Mesendoderm (in vitro differentiated cells): ENCODE data around the gene SMARCD2.

Experiments
- DNase-seq: peaks from one replicate; pipeline ENCODE4 v3.0.0; 2013
- H2AK5ac ChIP-seq: 2 replicates; pipeline ENCODE4 v1.6.1; 2013; ENCODE audit warnings: low read length, inconsistent platforms
- H2BK120ac ChIP-seq: 2 replicates; pipeline ENCODE4 v1.6.1; 2013; ENCODE audit warnings: low read depth, mild to moderate bottlenecking, low read length, moderate library complexity, mixed read lengths
- H2BK15ac ChIP-seq: replicated peaks from 2 replicates; pipeline ENCODE4 v1.6.1; 2013; ENCODE audit warnings: low read depth, mild to moderate bottlenecking, moderate library complexity
- H2BK5ac ChIP-seq: 2 replicates; pipeline ENCODE4 v1.6.1; 2013; ENCODE audit warnings: low read length, inconsistent platforms
- H3K18ac ChIP-seq: 2 replicates; pipeline ENCODE4 v1.6.1; 2013; ENCODE audit warnings: mild to moderate bottlenecking, low read length, mixed read lengths
- H3K23ac ChIP-seq: one replicate; pipeline ENCODE4 v1.6.1; 2013; ENCODE audit warnings: low read length
- H3K27ac ChIP-seq: 2 replicates; pipeline ENCODE4 v1.5.1; 2013; ENCODE audit warnings: low read depth, mild to moderate bottlenecking, inconsistent platforms, low read length, moderate library complexity
- H3K27me3 ChIP-seq: 2 replicates; pipeline ENCODE4 v1.6.1; 2013; ENCODE audit warnings: low read length, control low read depth, mild to moderate bottlenecking, inconsistent platforms; ENCODE audit not compliant: insufficient read depth, poor library complexity
- H3K36me3 ChIP-seq: 2 replicates; pipeline ENCODE4 v1.6.1; 2013; ENCODE audit warnings: low read length, inconsistent platforms; ENCODE audit not compliant: control insufficient read depth, insufficient read depth
- H3K4ac ChIP-seq: one replicate; pipeline ENCODE4 v1.6.1; 2013; ENCODE audit warnings: low read depth, mild to moderate bottlenecking, low read length, moderate library complexity
- H3K4me1 ChIP-seq: 2 replicates; pipeline ENCODE4 v1.6.1; 2013; ENCODE audit warnings: low read depth, low read length, inconsistent platforms; ENCODE audit not compliant: control insufficient read depth
- H3K4me2 ChIP-seq: 2 replicates; pipeline ENCODE4 v1.6.1; 2013; ENCODE audit warnings: low read length
- H3K4me3 ChIP-seq: 2 replicates; pipeline ENCODE4 v1.5.1; 2013; ENCODE audit warnings: mild to moderate bottlenecking, low read length
- H3K56ac ChIP-seq: one replicate; pipeline ENCODE4 v1.6.1; 2013; ENCODE audit warnings: low read length
- H3K79me1 ChIP-seq: 2 replicates; pipeline ENCODE4 v1.6.1; 2013; ENCODE audit warnings: low read length, inconsistent platforms
- H3K79me2 ChIP-seq: 2 replicates; pipeline ENCODE4 v1.6.1; 2013; ENCODE audit warnings: mild to moderate bottlenecking, low read length; ENCODE audit not compliant: control insufficient read depth, insufficient read depth
- H3K9ac ChIP-seq: 2 replicates; pipeline ENCODE4 v1.6.1; 2013; ENCODE audit warnings: low read length, inconsistent platforms
- H4K5ac ChIP-seq: one replicate; pipeline ENCODE4 v1.6.1; 2013; ENCODE audit warnings: low read length
- H4K8ac ChIP-seq: one replicate; pipeline ENCODE4 v1.6.1; 2013; ENCODE audit warnings: low read depth, mild to moderate bottlenecking, control low read depth, low read length, moderate library complexity
- WGBS: extraction: QIAGEN DNeasy Blood & Tissue Kit; methylation state at CpG from one replicate; pipeline ENCODE4 v1.1.7; 2013; ENCODE audit warnings: low lambda C conversion rate, missing lambda C conversion rate; ENCODE audit not compliant: insufficient coverage; ENCODE audit errors: extremely low coverage; 5-methylcytosine and 5-hydroxymethylcytosine counted together

The SMARCD2 gene

GRCh38 chr17:63836811-63837210, 5.7 kb downstream of the SMARCD2 start:
- Histone ChIP-seq H3K36me3 (peaks cover 8% of the 10 kb centered on the region), H4K8ac (no peak overlapping the region), H2BK120ac (no peak overlapping the region), H4K5ac (no peak overlapping the region), H3K9ac (no peak overlapping the region), H3K4me3 (no peak overlapping the region), H3K23ac (no peak overlapping the region), H3K4me1 (peaks cover 10% of the 10 kb centered on the region), H3K79me2 (peaks cover 32% of the 10 kb centered on the region), H3K56ac (no peak overlapping the region), H2AK5ac (no peak overlapping the region), H3K27me3 (no peaks in the 10 kb centered on the region), H3K18ac (no peak overlapping the region), H3K27ac (no peak overlapping the region), H3K4ac (no peak overlapping the region), H3K4me2 (no peak overlapping the region), H3K79me1 (peaks cover 23% of the 10 kb centered on the region), H2BK15ac (no peak overlapping the region), H2BK5ac (no peak overlapping the region)
- no peak for DNase-seq
- no CpG with 5 or more reads among the region's 7 CpGs for WGBS

GRCh38 chr17:63835167-63835720, 7.2 kb downstream of the SMARCD2 start:
- Histone ChIP-seq H3K4me3 (no peak overlapping the region), H3K27ac (no peak overlapping the region), H3K27me3 (no peaks in the 10 kb centered on the region), H4K5ac (no peak overlapping the region), H3K36me3 (peaks cover 20% of the 10 kb centered on the region), H3K9ac (no peak overlapping the region), H3K18ac (no peak overlapping the region), H3K4me2 (no peak overlapping the region), H3K23ac (no peak overlapping the region), H3K79me2 (peaks cover 16% of the 10 kb centered on the region), H3K56ac (no peak overlapping the region), H3K79me1 (peaks cover 12% of the 10 kb centered on the region), H3K4me1 (peaks cover 6% of the 10 kb centered on the region), H3K4ac (no peak overlapping the region), H2BK15ac (no peak overlapping the region), H2BK120ac (no peak overlapping the region), H2AK5ac (no peak overlapping the region), H2BK5ac (no peak overlapping the region), H4K8ac (no peak overlapping the region)
- no CpG with 5 or more reads among the region's 9 CpGs for WGBS
- DNase-seq: no peak

GRCh38 chr17:63834431-63835166, 7.9 kb downstream of the SMARCD2 start:
- no peak overlapping the region for H4K5ac ChIP-seq
- H3K4ac ChIP-seq: no peak overlapping the region
- H3K79me1 ChIP-seq: peaks cover 17% of the 10 kb centered on the region
- DNase-seq: peak; percentile 95
- H3K27ac ChIP-seq: no peak overlapping the region
- H4K8ac ChIP-seq: no peak overlapping the region
- H2BK5ac ChIP-seq: no peak overlapping the region
- whole genome bisulfite sequencing: no CpG with 5 or more reads among the region's 13 CpGs
- no peak overlapping the region for H2BK120ac ChIP-seq
- H2AK5ac ChIP-seq: no peak overlapping the region
- H3K4me2 ChIP-seq: no peak overlapping the region
- H3K18ac ChIP-seq: no peak overlapping the region
- H3K27me3 ChIP-seq: no peaks in the 10 kb centered on the region
- no peak overlapping the region for H3K23ac ChIP-seq
- H3K9ac ChIP-seq: no peak overlapping the region
- no peak overlapping the region for H3K4me3 ChIP-seq
- no peak overlapping the region for H2BK15ac ChIP-seq
- peaks cover 6% of the 10 kb centered on the region for H3K4me1 ChIP-seq
- peaks cover 23% of the 10 kb centered on the region for H3K36me3 ChIP-seq
- H3K56ac ChIP-seq: no peak overlapping the region
- H3K79me2 ChIP-seq: peaks cover 17% of the 10 kb centered on the region

- Histone ChIP-seq H2BK15ac (no peak overlapping the region), H3K23ac (no peak overlapping the region)
These were observed 8.6 kb downstream of the SMARCD2 start for GRCh38 chr17:63833741-63834373.

GRCh38 chr17:63833026-63833740, 9.3 kb downstream of the SMARCD2 start:
- Histone ChIP-seq H3K36me3 (peaks cover 23% of the 10 kb centered on the region), H4K5ac (no peak overlapping the region), H3K4me2 (no peak overlapping the region), H3K9ac (no peak overlapping the region), H2BK15ac (no peak overlapping the region), H3K4me3 (no peak overlapping the region), H2BK5ac (no peak overlapping the region), H3K27me3 (no peaks in the 10 kb centered on the region), H3K79me1 (peaks cover 15% of the 10 kb centered on the region), H3K27ac (no peak overlapping the region), H3K4ac (no peak overlapping the region), H3K56ac (no peak overlapping the region), H3K23ac (no peak overlapping the region), H4K8ac (no peak overlapping the region), H3K79me2 (peaks cover 18% of the 10 kb centered on the region), H2AK5ac (no peak overlapping the region), H2BK120ac (no peak overlapping the region), H3K18ac (no peak overlapping the region), H3K4me1 (no peaks in the 10 kb centered on the region)
- DNase-seq: no peak
- WGBS: no CpG with 5 or more reads among the region's 14 CpGs

More at GRCh38 chr17:63833741-63834373, 8.6 kb downstream of the SMARCD2 start:
- Histone ChIP-seq H2BK120ac (no peak overlapping the region), H4K5ac (no peak overlapping the region), H4K8ac (no peak overlapping the region), H3K18ac (no peak overlapping the region), H3K27ac (no peak overlapping the region), H3K4me2 (no peak overlapping the region), H3K4me3 (no peak overlapping the region), H3K4ac (no peak overlapping the region), H3K56ac (no peak overlapping the region), H3K79me2 (peaks cover 18% of the 10 kb centered on the region), H3K4me1 (peaks cover 4% of the 10 kb centered on the region), H3K27me3 (no peaks in the 10 kb centered on the region), H2BK5ac (no peak overlapping the region), H3K36me3 (peaks cover 23% of the 10 kb centered on the region), H2AK5ac (no peak overlapping the region), H3K79me1 (peaks cover 19% of the 10 kb centered on the region), H3K9ac (no peak overlapping the region)
- no peak for DNase-seq
- WGBS: no CpG with 5 or more reads among the region's 15 CpGs
